ENCODE data around the gene TGFBR3.

TGFBR3 gene

DNA sequence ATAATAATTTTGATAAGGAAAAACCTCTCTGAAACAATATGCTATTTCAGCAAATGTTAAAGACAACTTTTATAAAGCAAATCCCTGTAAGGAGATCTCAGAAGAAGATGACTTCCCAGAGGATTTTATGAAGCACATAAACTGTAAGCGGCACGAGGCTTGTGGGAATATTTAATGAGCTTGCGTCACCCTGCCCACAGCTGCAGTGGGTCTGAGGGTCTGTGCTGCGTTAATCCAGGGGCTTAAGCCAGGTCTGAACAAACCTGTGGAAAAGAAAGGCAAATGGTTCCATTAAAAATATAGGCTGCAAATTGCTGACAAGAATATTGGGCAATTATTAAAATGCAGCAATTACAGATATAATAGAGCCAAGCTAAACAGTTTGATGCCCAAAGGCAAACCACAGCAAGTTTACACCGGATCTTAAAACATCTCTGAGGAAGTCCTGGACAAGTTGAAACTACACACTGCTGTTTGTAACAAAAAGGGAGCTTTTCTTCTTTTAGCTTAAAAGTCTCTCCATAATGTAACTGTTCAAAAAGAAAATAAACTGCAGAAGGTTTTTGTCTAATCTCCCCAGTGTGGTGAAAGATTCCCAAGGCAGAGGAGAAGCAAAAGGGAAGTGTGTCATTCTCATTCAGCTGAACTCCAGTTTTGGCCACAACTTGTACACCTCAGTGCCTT, 21.8 kb downstream of the TGFBR3 start:
- H3K27me3 ChIP-seq (ENCODE audit: low read length), result no peaks in the 10 kb centered on the region
- no peak overlapping the region for H3K27ac ChIP-seq (ENCODE audit: low read depth, low read length)
- H3K36me3 ChIP-seq (ENCODE audit: low read length), result no peaks in the 10 kb centered on the region
- no peaks in the 10 kb centered on the region for H4K20me1 ChIP-seq (ENCODE audit: low read depth, low read length)
- no peak overlapping the region for H3K4me3 ChIP-seq (ENCODE audit: insufficient read depth, low read length, poor library complexity, severe bottlenecking)
- H3K9ac ChIP-seq (ENCODE audit: low read length), result no peak overlapping the region
- no peak overlapping the region for H2AFZ ChIP-seq (ENCODE audit: low read depth, low read length, severe bottlenecking)
- H3F3A ChIP-seq (ENCODE audit: insufficient read depth), result no peaks in the 10 kb centered on the region
- H3K9me2 ChIP-seq (replicated peaks; ENCODE audit: insufficient read depth, low read length), result no peaks in the 10 kb centered on the region
- TF ChIP-seq, protein P1, sequence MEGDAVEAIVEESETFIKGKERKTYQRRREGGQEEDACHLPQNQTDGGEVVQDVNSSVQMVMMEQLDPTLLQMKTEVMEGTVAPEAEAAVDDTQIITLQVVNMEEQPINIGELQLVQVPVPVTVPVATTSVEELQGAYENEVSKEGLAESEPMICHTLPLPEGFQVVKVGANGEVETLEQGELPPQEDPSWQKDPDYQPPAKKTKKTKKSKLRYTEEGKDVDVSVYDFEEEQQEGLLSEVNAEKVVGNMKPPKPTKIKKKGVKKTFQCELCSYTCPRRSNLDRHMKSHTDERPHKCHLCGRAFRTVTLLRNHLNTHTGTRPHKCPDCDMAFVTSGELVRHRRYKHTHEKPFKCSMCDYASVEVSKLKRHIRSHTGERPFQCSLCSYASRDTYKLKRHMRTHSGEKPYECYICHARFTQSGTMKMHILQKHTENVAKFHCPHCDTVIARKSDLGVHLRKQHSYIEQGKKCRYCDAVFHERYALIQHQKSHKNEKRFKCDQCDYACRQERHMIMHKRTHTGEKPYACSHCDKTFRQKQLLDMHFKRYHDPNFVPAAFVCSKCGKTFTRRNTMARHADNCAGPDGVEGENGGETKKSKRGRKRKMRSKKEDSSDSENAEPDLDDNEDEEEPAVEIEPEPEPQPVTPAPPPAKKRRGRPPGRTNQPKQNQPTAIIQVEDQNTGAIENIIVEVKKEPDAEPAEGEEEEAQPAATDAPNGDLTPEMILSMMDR (IDR thresholded peaks at IDR 0.05; ENCODE audit: insufficient read depth, low read length, poor library complexity, severe bottlenecking), result no peak
- TF ChIP-seq EZH2phosphoT487 (conservative IDR thresholded peaks at IDR 0.05; ENCODE audit: low read length), result no peak
- H3K9me3 ChIP-seq (ENCODE audit: insufficient read depth, low read length), result no peaks in the 10 kb centered on the region
- no peaks in the 10 kb centered on the region for H3K79me2 ChIP-seq (ENCODE audit: insufficient read depth, low read length)
- H3K4me2 ChIP-seq (ENCODE audit: low read depth, low read length, poor library complexity, severe bottlenecking), result no peak overlapping the region

DNA sequence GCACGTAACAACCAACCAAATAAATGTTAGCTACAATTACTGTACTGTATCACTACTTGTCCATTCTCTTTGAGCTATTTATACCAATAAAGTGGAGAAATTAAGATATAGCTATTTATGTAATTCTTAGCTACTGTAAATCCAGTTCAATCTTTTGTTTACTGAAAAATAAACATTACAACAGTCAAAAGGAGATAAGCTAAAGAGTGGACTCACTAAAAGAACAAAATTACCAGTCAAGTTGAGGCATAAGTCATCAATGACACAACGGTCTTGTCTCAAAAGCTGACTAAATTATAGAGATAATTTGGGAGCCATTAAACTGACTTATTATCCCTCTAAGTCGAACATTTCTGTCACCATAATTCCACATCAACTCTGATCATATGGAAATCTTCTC, 22.5 kb downstream of the TGFBR3 start:
- TF ChIP-seq, protein P1 (IDR thresholded peaks at IDR 0.05; ENCODE audit: insufficient read depth, low read length, poor library complexity, severe bottlenecking), result no peak
- no peak for TF ChIP-seq EZH2phosphoT487 (conservative IDR thresholded peaks at IDR 0.05; ENCODE audit: low read length)

DNA sequence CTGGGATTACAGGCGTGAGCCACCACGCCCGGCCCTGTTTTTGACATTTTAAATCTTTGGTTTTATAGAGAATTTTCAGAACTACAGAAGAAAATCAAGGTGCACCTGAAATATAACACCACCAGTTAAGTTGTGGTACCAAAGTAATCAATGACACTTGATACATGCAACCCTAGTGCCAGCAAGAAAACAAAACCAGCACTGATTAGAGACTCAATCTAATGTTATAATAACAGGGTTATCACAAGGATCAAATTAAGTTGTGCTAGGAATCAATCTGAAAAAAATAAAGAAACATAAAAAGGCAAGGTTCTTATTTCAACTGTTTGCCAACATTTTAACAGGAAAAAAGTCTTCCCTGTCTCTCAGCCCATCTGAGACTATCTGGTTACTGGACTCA, 23.8 kb downstream of the TGFBR3 start:
- Histone ChIP-seq H3F3A (ENCODE audit: insufficient read depth) (no peaks in the 10 kb centered on the region), H3K27ac (ENCODE audit: low read depth, low read length) (no peak overlapping the region), H3K4me2 (ENCODE audit: low read depth, low read length, poor library complexity, severe bottlenecking) (no peak overlapping the region), H3K79me2 (ENCODE audit: insufficient read depth, low read length) (no peaks in the 10 kb centered on the region), H3K27me3 (ENCODE audit: low read length) (no peaks in the 10 kb centered on the region), H3K9me3 (ENCODE audit: insufficient read depth, low read length) (no peaks in the 10 kb centered on the region), H4K20me1 (ENCODE audit: low read depth, low read length) (no peaks in the 10 kb centered on the region), H3K36me3 (ENCODE audit: low read length) (no peaks in the 10 kb centered on the region), H3K4me3 (ENCODE audit: insufficient read depth, low read length, poor library complexity, severe bottlenecking) (no peak overlapping the region), H3K9ac (ENCODE audit: low read length) (no peak overlapping the region), H3K9me2 (replicated peaks; ENCODE audit: insufficient read depth, low read length) (no peaks in the 10 kb centered on the region), H2AFZ (ENCODE audit: low read depth, low read length, severe bottlenecking) (no peak overlapping the region)
- no peak for TF ChIP-seq EZH2phosphoT487 (conservative IDR thresholded peaks at IDR 0.05; ENCODE audit: low read length)
- TF ChIP-seq, protein P1 (IDR thresholded peaks at IDR 0.05; ENCODE audit: insufficient read depth, low read length, poor library complexity, severe bottlenecking), result no peak

More for the DNA sequence above, 22.5 kb downstream of the TGFBR3 start:
- Histone ChIP-seq H3K9me3 (ENCODE audit: insufficient read depth, low read length) (no peaks in the 10 kb centered on the region), H4K20me1 (ENCODE audit: low read depth, low read length) (no peaks in the 10 kb centered on the region), H3K9ac (ENCODE audit: low read length) (no peak overlapping the region), H3F3A (ENCODE audit: insufficient read depth) (no peaks in the 10 kb centered on the region), H3K79me2 (ENCODE audit: insufficient read depth, low read length) (no peaks in the 10 kb centered on the region), H3K4me3 (ENCODE audit: insufficient read depth, low read length, poor library complexity, severe bottlenecking) (no peak overlapping the region), H3K27ac (ENCODE audit: low read depth, low read length) (no peak overlapping the region), H3K9me2 (replicated peaks; ENCODE audit: insufficient read depth, low read length) (no peaks in the 10 kb centered on the region), H3K4me2 (ENCODE audit: low read depth, low read length, poor library complexity, severe bottlenecking) (no peak overlapping the region), H3K27me3 (ENCODE audit: low read length) (no peaks in the 10 kb centered on the region), H3K36me3 (ENCODE audit: low read length) (no peaks in the 10 kb centered on the region), H2AFZ (ENCODE audit: low read depth, low read length, severe bottlenecking) (no peak overlapping the region)
